H1 (cell line): ENCODE measurements around the gene EPHA2. TPM values are rescaled to one million over a fixed set of nuclear protein-coding genes. Genes with fewer than 3 reads are reported as not detected.

ENCODE experiments used
- CTCF ChIA-PET: fragments of 300-600 bp; sonication (Branson Sonifier 250); formaldehyde crosslinking; loops from one replicate; lab custom pipeline; 2021; ENCODE audit not compliant: partially characterized antibody; lab: Charles Lee
- POLR2A ChIA-PET: fragments of 300-600 bp; sonication (Branson Sonifier 250); formaldehyde crosslinking; loops from one replicate; lab custom pipeline; 2021; ENCODE audit warnings: inconsistent platforms; ENCODE audit not compliant: partially characterized antibody; lab: Charles Lee
- DNase-seq, 2 experiments: peaks; one replicate each; pipeline versions ENCODE4 v3.0.0 to v3.0.0-alpha.2; 2010 to 2022; ENCODE audit warnings: low spot score in 2 of 2, low read depth in 1 of 2, mixed read lengths in 1 of 2
- FAIRE-seq: peaks from 2 replicates; lab custom pipeline; 2011; peaks lifted over from hg19 to GRCh38; lab: Jason Lieb, UNC
- H2AFZ ChIP-seq: 2 replicates; pipeline ENCODE4 v1.8.1; 2012; ENCODE audit warnings: low read length, inconsistent platforms
- H2AK5ac ChIP-seq: 2 replicates; pipeline ENCODE4 v1.6.1; 2013; ENCODE audit warnings: low read depth, low read length
- H2BK120ac ChIP-seq: replicated peaks from 2 replicates; pipeline ENCODE3; 2013; ENCODE audit warnings: low read depth, low read length, inconsistent platforms
- H2BK12ac ChIP-seq: 2 replicates; pipeline ENCODE4 v1.6.1; 2013; ENCODE audit warnings: low read depth, low read length
- H2BK15ac ChIP-seq: 2 replicates; pipeline ENCODE4 v1.6.1; 2013; ENCODE audit warnings: low read length
- H2BK20ac ChIP-seq: 2 replicates; pipeline ENCODE4 v1.6.1; 2013; ENCODE audit warnings: low read length
- H2BK5ac ChIP-seq: 2 replicates; pipeline ENCODE4 v1.6.1; 2013; ENCODE audit warnings: low read depth, low read length
- H3K14ac ChIP-seq: 2 replicates; pipeline ENCODE4 v1.6.1; 2013; ENCODE audit warnings: inconsistent platforms; ENCODE audit not compliant: insufficient read length
- H3K18ac ChIP-seq: 2 replicates; pipeline ENCODE4 v1.6.1; 2013; ENCODE audit warnings: low read length; ENCODE audit errors: extremely low read depth
- H3K23ac ChIP-seq: 2 replicates; pipeline ENCODE4 v1.6.1; 2013; ENCODE audit warnings: inconsistent platforms; ENCODE audit not compliant: insufficient read length
- H3K23me2 ChIP-seq: 2 replicates; pipeline ENCODE4 v1.6.1; 2013; ENCODE audit warnings: low read depth, low read length
- H3K27ac ChIP-seq: 2 replicates; pipeline ENCODE4 v1.6.1; 2011; ENCODE audit warnings: low read depth, low read length, inconsistent platforms
- H3K27me3 ChIP-seq, 4 experiments: replicated peaks in 1 of 4; 1 replicate in 1 of 4; 2 replicates in 3 of 4; pipeline versions ENCODE4 v1.6.1 to v1.8.1; 2011 to 2013; ENCODE audit warnings: low read length in 3 of 4, mild to moderate bottlenecking in 3 of 4, inconsistent platforms in 2 of 4, mixed read lengths in 2 of 4, moderate library complexity in 1 of 4; ENCODE audit not compliant: control insufficient read depth in 3 of 4, insufficient read depth in 3 of 4; ENCODE audit errors: extremely low read depth in 1 of 4
- H3K36me3 ChIP-seq, 4 experiments: 2 replicates each; pipeline versions ENCODE4 v1.6.1 to v1.8.1; 2011 to 2013; ENCODE audit warnings: mild to moderate bottlenecking in 4 of 4, low read length in 3 of 4, moderate library complexity in 2 of 4, control low read depth in 1 of 4, inconsistent platforms in 1 of 4; ENCODE audit not compliant: insufficient read depth in 4 of 4, control insufficient read depth in 2 of 4
- H3K4ac ChIP-seq: replicated peaks from 2 replicates; pipeline ENCODE3; 2013; ENCODE audit warnings: low read length, low read depth, mixed read lengths, inconsistent platforms; ENCODE audit not compliant: insufficient read length
- H3K4me1 ChIP-seq, 4 experiments: replicated peaks in 1 of 4; 1 replicate in 1 of 4; 2 replicates in 3 of 4; pipeline versions ENCODE4 v1.6.1 to v1.8.1; 2011 to 2013; ENCODE audit warnings: low read length in 3 of 4, inconsistent platforms in 2 of 4, mixed read lengths in 1 of 4; ENCODE audit not compliant: insufficient read depth in 4 of 4, control insufficient read depth in 3 of 4
- H3K4me2 ChIP-seq, 2 experiments: 2 replicates each; pipeline versions ENCODE4 v1.6.1 to v1.8.1; 2011 to 2013; ENCODE audit warnings: low read depth in 2 of 2, low read length in 2 of 2, control low read depth in 1 of 2, inconsistent platforms in 1 of 2, mild to moderate bottlenecking in 1 of 2; ENCODE audit not compliant: insufficient read depth in 1 of 2
- H3K4me3 ChIP-seq, 4 experiments: fragments of 200-600, 300-600 bp in 1 of 4; sonication (generic), shearing (Covaris generic), sonication (Bioruptor Twin) in 1 of 4; 2 replicates each; pipeline versions ENCODE4 v1.5.1 to v1.8.1; 2011 to 2016; ENCODE audit warnings: low read length in 4 of 4, low read depth in 3 of 4, control low read depth in 2 of 4, inconsistent platforms in 2 of 4, mild to moderate bottlenecking in 2 of 4, mixed read lengths in 1 of 4, moderate library complexity in 1 of 4; ENCODE audit not compliant: insufficient read depth in 2 of 4; ENCODE audit errors: extremely low read depth in 1 of 4
- H3K56ac ChIP-seq: replicated peaks from 2 replicates; pipeline ENCODE3; 2013; ENCODE audit warnings: low read depth, mild to moderate bottlenecking, mixed read lengths, low read length, inconsistent platforms; ENCODE audit not compliant: insufficient read length
- H3K79me1 ChIP-seq: 2 replicates; pipeline ENCODE4 v1.6.1; 2013; ENCODE audit warnings: low read depth, low read length, control low read depth
- H3K79me2 ChIP-seq, 2 experiments: 2 replicates each; pipeline versions ENCODE4 v1.6.1 to v1.8.1; 2012 to 2013; ENCODE audit warnings: low read length in 2 of 2, mild to moderate bottlenecking in 2 of 2, inconsistent platforms in 1 of 2; ENCODE audit not compliant: insufficient read depth in 2 of 2, control insufficient read depth in 1 of 2
- H3K9ac ChIP-seq, 4 experiments: replicated peaks in 1 of 4; 1 replicate in 1 of 4; 2 replicates in 3 of 4; pipeline versions ENCODE4 v1.6.1 to v1.8.1; 2011 to 2013; ENCODE audit warnings: low read depth in 3 of 4, low read length in 3 of 4, control low read depth in 2 of 4, mild to moderate bottlenecking in 2 of 4, moderate library complexity in 2 of 4, inconsistent platforms in 1 of 4; ENCODE audit errors: extremely low read depth in 1 of 4
- H3K9me3 ChIP-seq, 2 experiments: 2 replicates each; pipeline versions ENCODE4 v1.6.1 to v1.8.1; 2012 to 2013; ENCODE audit warnings: mild to moderate bottlenecking in 2 of 2, moderate library complexity in 2 of 2, control low read depth in 1 of 2, inconsistent platforms in 1 of 2, low read depth in 1 of 2, low read length in 1 of 2, mixed read lengths in 1 of 2; ENCODE audit not compliant: insufficient read depth in 2 of 2
- H4K20me1 ChIP-seq, 2 experiments: replicated peaks in 1 of 2; 2 replicates each; pipeline versions ENCODE3 to v1.8.1; 2011 to 2013; ENCODE audit warnings: inconsistent platforms in 2 of 2, low read length in 2 of 2, mild to moderate bottlenecking in 1 of 2; ENCODE audit not compliant: insufficient read depth in 2 of 2, control insufficient read depth in 1 of 2
- H4K5ac ChIP-seq: 2 replicates; pipeline ENCODE4 v1.6.1; 2013; ENCODE audit warnings: low read length, low read depth, mixed read lengths, inconsistent platforms; ENCODE audit not compliant: insufficient read length
- H4K8ac ChIP-seq: 2 replicates; pipeline ENCODE4 v1.8.0; 2013; ENCODE audit warnings: mild to moderate bottlenecking, moderate library complexity, low read length, inconsistent platforms; ENCODE audit not compliant: insufficient read depth; ENCODE audit errors: extremely low read depth
- H4K91ac ChIP-seq: replicated peaks from 2 replicates; pipeline ENCODE3; 2013; ENCODE audit warnings: low read length, mixed read lengths, inconsistent platforms; ENCODE audit not compliant: insufficient read length
- EP300 ChIP-seq, 2 experiments: IDR thresholded peaks; 1 replicate in 1 of 2; 2 replicates in 1 of 2; pipeline ENCODE4 v1.6.1; 2011 to 2012; ENCODE audit warnings: low read depth in 2 of 2, low read length in 2 of 2, mild to moderate bottlenecking in 2 of 2, borderline replicate concordance in 1 of 2, inconsistent platforms in 1 of 2, moderate library complexity in 1 of 2
- HDAC2 ChIP-seq, 2 experiments: fragments of 300-600 bp in 1 of 2; sonication (generic) in 1 of 2; IDR thresholded peaks; 2 replicates each; pipeline ENCODE4 v1.6.1; 2011 to 2012; ENCODE audit warnings: low read depth in 2 of 2, low read length in 2 of 2, mild to moderate bottlenecking in 2 of 2, moderate library complexity in 2 of 2, borderline replicate concordance in 1 of 2, inconsistent platforms in 1 of 2
- JUND ChIP-seq: IDR thresholded peaks from 2 replicates; pipeline ENCODE4 v1.6.1; 2011; ENCODE audit warnings: mild to moderate bottlenecking, improper control_type of control experiment, low read length
- KDM4A ChIP-seq: IDR thresholded peaks from one replicate; pipeline ENCODE4 v1.7.1; 2012; ENCODE audit warnings: low read depth, mild to moderate bottlenecking, moderate library complexity, low read length, inconsistent platforms; ENCODE audit not compliant: severe bottlenecking
- NANOG ChIP-seq: IDR thresholded peaks from 2 replicates; pipeline ENCODE4 v1.6.1; 2011; ENCODE audit warnings: low read length, low read depth, mild to moderate bottlenecking, inconsistent platforms; ENCODE audit not compliant: insufficient read depth, poor library complexity, severe bottlenecking
- POLR2AphosphoS5 ChIP-seq: IDR thresholded peaks from 2 replicates; pipeline ENCODE4 v1.6.1; 2011; ENCODE audit warnings: low read depth, low read length
- POU5F1 ChIP-seq: IDR thresholded peaks from 2 replicates; pipeline ENCODE4 v1.6.1; 2011; ENCODE audit warnings: low read depth, mild to moderate bottlenecking, low read length, moderate library complexity
- RBBP5 ChIP-seq: IDR thresholded peaks from 2 replicates; pipeline ENCODE4 v1.7.1; 2012; ENCODE audit warnings: low read depth, mild to moderate bottlenecking, inconsistent platforms, low read length, moderate library complexity, borderline replicate concordance
- SP1 ChIP-seq: IDR thresholded peaks from 2 replicates; pipeline ENCODE4 v1.6.1; 2011; ENCODE audit warnings: low read depth, low read length
- SP2 ChIP-seq: IDR thresholded peaks from 2 replicates; pipeline ENCODE4 v1.6.1; 2012; ENCODE audit warnings: mild to moderate bottlenecking, low read length, inconsistent platforms
- SUZ12 ChIP-seq: fragments of 200-600 bp; sonication (generic); IDR thresholded peaks from 2 replicates; pipeline ENCODE4 v1.6.1; 2012; ENCODE audit warnings: mild to moderate bottlenecking, inconsistent platforms, low read length, moderate library complexity, mixed read lengths
- TAF1 ChIP-seq: IDR thresholded peaks from 2 replicates; pipeline ENCODE4 v1.6.1; 2011; ENCODE audit warnings: mild to moderate bottlenecking, low read depth, low read length
- TCF12 ChIP-seq: IDR thresholded peaks from 2 replicates; pipeline ENCODE4 v1.6.1; 2011; ENCODE audit warnings: low read depth, mild to moderate bottlenecking, low read length
- WGBS, 2 experiments: shearing (Covaris generic) in 1 of 2; methylation state at CpG; one replicate each; pipeline versions ENCODE4 v1.1.6 to v1.1.7; 2013 to 2015; ENCODE audit warnings: low lambda C conversion rate in 2 of 2, mixed read lengths in 2 of 2, inconsistent platforms in 1 of 2, low coverage in 1 of 2, missing lambda C conversion rate in 1 of 2; ENCODE audit not compliant: insufficient replicate concordance in 2 of 2, insufficient coverage in 1 of 2, insufficient read length in 1 of 2; ENCODE audit errors: extremely low coverage in 1 of 2, missing lambda C conversion rate in 1 of 2; 5-methylcytosine and 5-hydroxymethylcytosine counted together
- polyA plus RNA-seq, 7 experiments: library from polyadenylated mRNA; depleted of rRNA in 3 of 7; stranded (reverse) in 5 of 7; unstranded in 2 of 7; fragments of >200 nt in 5 of 7; fragments of 200-250 nt in 2 of 7; gene quantifications; 1 replicate in 5 of 7; 2 replicates in 1 of 7; 4 replicates in 1 of 7; pipeline versions ENCODE4 v1.2.1 to v1.2.3, GENCODE V29; 2011 to 2013; ENCODE audit warnings: missing spikeins in 2 of 7, mixed read lengths in 2 of 7
- total RNA-seq: library from RNA; stranded (reverse); fragmentation: NEBNext Ultra II Directional; extraction: Animal tissue kit (Norgen Biotek cat#: 25700); gene quantifications from 2 replicates; pipeline ENCODE4 v1.2.1, GENCODE V29; 2021

EPHA2 gene
- total and polyA plus RNA-seq, 2 of the 8 experiments (the other 6 are each of a cell fraction or from before 2014, with no cell fraction given): 26.8 to 33.6 TPM

- ChIA-PET CTCF (interaction anchor here (1.2 to 7.6 kb wide), 5 partner anchors 8 to 116 kb away, joined by 3 to 45 read pairs (median 5); partner anchors contain the start of gene ARHGEF19), POLR2A (interaction anchor here (0.6 to 2.0 kb wide), 4 partner anchors 7 to 107 kb away, joined by 3 to 10 read pairs (median 3); no protein-coding TSS in a partner anchor)
- peaks cover 8 to 28% (median 19%) of the 10 kb centered on the region in 4 experiments; a peak in 7 of 8 replicates for H3K36me3 ChIP-seq
- no peak overlapping the region for H2BK5ac ChIP-seq
- H3K27me3 ChIP-seq: no peaks in the 10 kb centered on the region
- WGBS, 2 experiments: 94% methylated on average over 8 of the region's 8 CpGs; no CpG with 5 or more reads in 1 of the 2 experiments
- no peak for FAIRE-seq
- no peak overlapping the region for H2BK120ac ChIP-seq
- H2BK20ac ChIP-seq: no peak overlapping the region
- no peak overlapping the region for H3K27ac ChIP-seq
- H3K79me1 ChIP-seq: no peaks in the 10 kb centered on the region; the same call in 1 of the 2 replicates
- no peak overlapping the region for H4K5ac ChIP-seq
- no peak overlapping the region for H3K9ac ChIP-seq
- H3K23me2 ChIP-seq: no peaks in the 10 kb centered on the region
- no peak overlapping the region for H3K56ac ChIP-seq
- no peak overlapping the region for H3K18ac ChIP-seq
- no peaks in the 10 kb centered on the region for H3K79me2 ChIP-seq
- H3K4ac ChIP-seq: no peak overlapping the region
- no peak overlapping the region for H3K23ac ChIP-seq
- no peak overlapping the region for H3K14ac ChIP-seq
- H2BK15ac ChIP-seq: no peak overlapping the region
- no peaks in the 10 kb centered on the region for H3K4me1 ChIP-seq
- H4K20me1 ChIP-seq: peaks cover 0 to 3% of the 10 kb centered on the region in 2 experiments
- H3K4me2 ChIP-seq: no peak overlapping the region
- no peak overlapping the region for H4K91ac ChIP-seq
- no peak overlapping the region for H2AK5ac ChIP-seq
- no peak overlapping the region for H3K4me3 ChIP-seq
- H4K8ac ChIP-seq: no peak overlapping the region
- no peak overlapping the region for H2AFZ ChIP-seq
- no peaks in the 10 kb centered on the region for H3K9me3 ChIP-seq
- no peak overlapping the region for H2BK12ac ChIP-seq
- no peak for DNase-seq
- TF ChIP-seq POLR2AphosphoS5 (no peak), SP2 (no peak), JUND (no peak), KDM4A (no peak), SUZ12 (no peak), POU5F1 (no peak), RBBP5 (no peak), HDAC2 (IDR thresholded peaks at IDR 0.05; ENCODE audit: borderline replicate concordance in 1 of 2, low read depth in 2 of 2, low read length in 2 of 2) (no peak), SP1 (no peak), EP300 (IDR thresholded peaks at IDR 0.05; ENCODE audit: borderline replicate concordance in 1 of 2, low read depth in 2 of 2, low read length in 2 of 2) (no peak), NANOG (no peak), TAF1 (no peak), TCF12 (no peak)
Measured at GRCh38 chr1:16198444-16199156, 42.7 kb upstream of the EPHA2 start.
